Body of pancreas (tissue), 4 donors: ENCODE results near the gene PKP4.

Source experiments
- POLR2A ChIP-seq, 3 donors: fragments of 450-650 bp; IDR thresholded peaks; one replicate each; pipeline ENCODE4 v1.6.1; 2016; ENCODE audit warnings: antibody characterized with exemption in 3 of 3, mild to moderate bottlenecking in 2 of 3
- TF ChIP-seq, protein P1 (sequence below), 7 experiments: fragments of 450-650 bp in 4 of 7; fragments of 200-600 bp in 3 of 7; sonication (generic) in 3 of 7; IDR thresholded peaks; one replicate each; pipeline ENCODE4 v1.5.1; 2016 to 2019; ENCODE audit warnings: antibody characterized with exemption in 7 of 7

DNA sequence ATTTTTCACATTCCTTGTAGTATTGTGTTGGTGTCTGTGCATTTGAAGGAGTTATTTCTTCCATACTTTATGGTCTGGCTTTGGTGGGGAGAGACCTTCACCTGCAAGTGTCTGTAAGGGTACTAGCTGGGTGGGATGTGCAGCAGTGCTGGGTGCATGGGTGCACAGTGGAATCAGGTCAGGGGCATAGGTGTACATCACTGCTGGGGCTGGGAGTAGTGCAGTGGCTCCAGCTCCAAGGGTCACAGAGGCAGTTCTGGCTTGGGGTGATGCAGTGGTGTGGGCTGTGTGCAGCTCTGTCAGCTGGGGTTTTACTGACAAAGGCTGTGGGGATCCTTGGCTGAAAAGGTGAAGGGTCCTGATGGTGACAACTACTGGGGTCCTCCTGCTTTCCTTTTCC, 45.0 kb upstream of the PKP4 start:
- TF ChIP-seq, protein P1, sequence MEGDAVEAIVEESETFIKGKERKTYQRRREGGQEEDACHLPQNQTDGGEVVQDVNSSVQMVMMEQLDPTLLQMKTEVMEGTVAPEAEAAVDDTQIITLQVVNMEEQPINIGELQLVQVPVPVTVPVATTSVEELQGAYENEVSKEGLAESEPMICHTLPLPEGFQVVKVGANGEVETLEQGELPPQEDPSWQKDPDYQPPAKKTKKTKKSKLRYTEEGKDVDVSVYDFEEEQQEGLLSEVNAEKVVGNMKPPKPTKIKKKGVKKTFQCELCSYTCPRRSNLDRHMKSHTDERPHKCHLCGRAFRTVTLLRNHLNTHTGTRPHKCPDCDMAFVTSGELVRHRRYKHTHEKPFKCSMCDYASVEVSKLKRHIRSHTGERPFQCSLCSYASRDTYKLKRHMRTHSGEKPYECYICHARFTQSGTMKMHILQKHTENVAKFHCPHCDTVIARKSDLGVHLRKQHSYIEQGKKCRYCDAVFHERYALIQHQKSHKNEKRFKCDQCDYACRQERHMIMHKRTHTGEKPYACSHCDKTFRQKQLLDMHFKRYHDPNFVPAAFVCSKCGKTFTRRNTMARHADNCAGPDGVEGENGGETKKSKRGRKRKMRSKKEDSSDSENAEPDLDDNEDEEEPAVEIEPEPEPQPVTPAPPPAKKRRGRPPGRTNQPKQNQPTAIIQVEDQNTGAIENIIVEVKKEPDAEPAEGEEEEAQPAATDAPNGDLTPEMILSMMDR (IDR thresholded peaks at IDR 0.05), result no peak
- TF ChIP-seq POLR2A (IDR thresholded peaks at IDR 0.05), result no peak
